Endothelial cell of umbilical vein (primary cell): ENCODE results near the gene NUP35. TPM values are rescaled to one million over a fixed set of nuclear protein-coding genes. Genes with fewer than 3 reads are reported as not detected.

Source experiments
- BruUV-seq: library from RNA; stranded (reverse); fragments of 400-500 nt; replicated peaks from 2 replicates; lab custom pipeline; 2021; lab: Mats Ljungman, UMichigan
- CTCF ChIA-PET: fragments of 300-600, 350-600 bp; sonication (Branson Sonifier 250); formaldehyde crosslinking; loops from one replicate; lab custom pipeline; 2021; ENCODE audit warnings: antibody characterized with exemption, inconsistent platforms; lab: Charles Lee
- POLR2A ChIA-PET: fragments of 300-600, 350-600 bp; sonication (Branson Sonifier 250); formaldehyde crosslinking; loops from one replicate; lab custom pipeline; 2021; ENCODE audit warnings: antibody characterized with exemption, inconsistent platforms; lab: Charles Lee
- DNase-seq: peaks from one replicate; pipeline ENCODE4 v3.0.0-alpha.2; 2011; ENCODE audit warnings: low read depth, low spot score
- FAIRE-seq: peaks from 2 replicates; lab custom pipeline; 2011; peaks lifted over from hg19 to GRCh38; lab: Jason Lieb, UNC
- H2AFZ ChIP-seq: 2 replicates; pipeline ENCODE4 v1.6.0; 2012; ENCODE audit warnings: low read depth, low read length, control low read depth, inconsistent platforms
- H3K27ac ChIP-seq: 2 replicates; pipeline ENCODE4 v1.5.1; 2011; ENCODE audit warnings: low read depth, mild to moderate bottlenecking, control low read depth, low read length, moderate library complexity; ENCODE audit not compliant: insufficient read depth
- H3K27me3 ChIP-seq, 2 experiments: 2 replicates each; pipeline versions ENCODE4 v1.6.0 to v1.6.1; 2011; ENCODE audit warnings: low read length in 2 of 2, mixed read lengths in 1 of 2; ENCODE audit not compliant: control insufficient read depth in 2 of 2, insufficient read depth in 2 of 2
- H3K36me3 ChIP-seq, 2 experiments: 2 replicates in 1 of 2; 3 replicates in 1 of 2; pipeline ENCODE4 v1.5.1; 2011; ENCODE audit warnings: low read length in 2 of 2, mild to moderate bottlenecking in 1 of 2, moderate library complexity in 1 of 2; ENCODE audit not compliant: control insufficient read depth in 2 of 2, insufficient read depth in 2 of 2; ENCODE audit errors: extremely low read depth in 1 of 2
- H3K4me1 ChIP-seq: 3 replicates; pipeline ENCODE4 v1.5.1; 2011; ENCODE audit warnings: mild to moderate bottlenecking, low read length; ENCODE audit not compliant: control insufficient read depth, insufficient read depth; ENCODE audit errors: extremely low read depth
- H3K4me2 ChIP-seq: 2 replicates; pipeline ENCODE4 v1.6.1; 2011; ENCODE audit warnings: low read length, control low read depth, mixed read lengths; ENCODE audit not compliant: insufficient read depth
- H3K4me3 ChIP-seq, 3 experiments: fragments of 200-600 bp in 1 of 3; sonication (generic), shearing (Covaris generic) in 1 of 3; replicated peaks in 1 of 3; 2 replicates each; pipeline ENCODE4 v1.5.1; 2011 to 2016; ENCODE audit warnings: control low read depth in 3 of 3, low read length in 3 of 3, mild to moderate bottlenecking in 2 of 3, inconsistent platforms in 1 of 3, low read depth in 1 of 3, moderate library complexity in 1 of 3; ENCODE audit not compliant: insufficient read depth in 1 of 3
- H3K79me2 ChIP-seq: 2 replicates; pipeline ENCODE4 v1.6.0; 2012; ENCODE audit warnings: low read length, inconsistent platforms; ENCODE audit not compliant: control insufficient read depth, insufficient read depth
- H3K9ac ChIP-seq: replicated peaks from 2 replicates; pipeline ENCODE3; 2011; ENCODE audit warnings: low read length, control low read depth; ENCODE audit not compliant: insufficient read depth; ENCODE audit errors: extremely low read depth
- H3K9me1 ChIP-seq: replicated peaks from 3 replicates; pipeline ENCODE4 v1.6.0; 2011; ENCODE audit warnings: mild to moderate bottlenecking, low read length; ENCODE audit not compliant: control insufficient read depth, insufficient read depth; ENCODE audit errors: extremely low read depth
- H3K9me3 ChIP-seq: replicated peaks from 2 replicates; pipeline ENCODE4 v1.5.1; 2012; ENCODE audit warnings: low read length, inconsistent platforms; ENCODE audit not compliant: control insufficient read depth, insufficient read depth
- H4K20me1 ChIP-seq: replicated peaks from 2 replicates; pipeline ENCODE3; 2011; ENCODE audit warnings: mild to moderate bottlenecking, low read length; ENCODE audit not compliant: control insufficient read depth, insufficient read depth; ENCODE audit errors: extremely low read depth
- CTCF ChIP-seq, 2 donors: IDR thresholded peaks; 1 replicate in 1 of 2; 2 replicates in 1 of 2; pipeline ENCODE4 v1.5.1; 2011; ENCODE audit warnings: low read length in 2 of 2, mild to moderate bottlenecking in 2 of 2, moderate library complexity in 2 of 2, control low read depth in 1 of 2, inconsistent platforms in 1 of 2, low read depth in 1 of 2; ENCODE audit not compliant: insufficient read depth in 1 of 2; ENCODE audit errors: extremely low read depth in 1 of 2
- EZH2 ChIP-seq: IDR thresholded peaks from 2 replicates; pipeline ENCODE4 v1.6.1; 2012; ENCODE audit warnings: borderline replicate concordance, low read depth, mild to moderate bottlenecking, moderate library complexity, low read length, inconsistent platforms; ENCODE audit not compliant: severe bottlenecking
- FOS ChIP-seq: IDR thresholded peaks from 2 replicates; pipeline ENCODE4 v1.6.1; 2011; ENCODE audit warnings: mild to moderate bottlenecking, low read length, moderate library complexity, borderline replicate concordance; ENCODE audit not compliant: insufficient read depth
- GATA2 ChIP-seq: IDR thresholded peaks from 2 replicates; pipeline ENCODE4 v1.7.0; 2011; ENCODE audit warnings: low read depth, mild to moderate bottlenecking, moderate library complexity, mixed read lengths, low read length; ENCODE audit not compliant: insufficient read length, insufficient read depth
- JUN ChIP-seq: IDR thresholded peaks from 2 replicates; pipeline ENCODE4 v1.6.1; 2011; ENCODE audit warnings: borderline replicate concordance, low read depth; ENCODE audit not compliant: insufficient read length, insufficient read depth
- MAX ChIP-seq: IDR thresholded peaks from 2 replicates; pipeline ENCODE4 v1.6.1; 2011; ENCODE audit not compliant: insufficient read depth, insufficient read length
- MYC ChIP-seq: IDR thresholded peaks from one replicate; pipeline ENCODE4 v1.6.1; 2011; ENCODE audit warnings: mild to moderate bottlenecking, low read depth, low read length
- POLR2A ChIP-seq: IDR thresholded peaks from 2 replicates; pipeline ENCODE4 v1.6.1; 2012; ENCODE audit warnings: low read depth, mild to moderate bottlenecking, control low read depth, low read length
- POLR2AphosphoS5 ChIP-seq: IDR thresholded peaks from 2 replicates; pipeline ENCODE4 v1.6.1; 2012; ENCODE audit warnings: low read depth, mild to moderate bottlenecking, control low read depth, low read length, moderate library complexity; ENCODE audit not compliant: insufficient read depth
- dilution Hi-C: fragments of 300-500 bp; cut with MboI; formaldehyde crosslinking; loops from one replicate; pipeline ENCODE4 v1.15.0; 2019; ENCODE audit warnings: low sequenced_read_pairs; ENCODE audit not compliant: extremely low pct_ligation_motif_present
- intact Hi-C: fragments of 100-400 bp; cut with micrococcal nuclease; formaldehyde crosslinking; loops from one replicate; pipeline ENCODE4 v1.10.0; 2022
- polyA plus RNA-seq, 4 experiments: library from polyadenylated mRNA; depleted of rRNA in 3 of 4; stranded (reverse) in 3 of 4; unstranded in 1 of 4; fragments of >200 nt; gene quantifications; 2 replicates each; pipeline versions ENCODE4 v1.2.1 to v1.2.3, GENCODE V29; 2011 to 2012; ENCODE audit warnings: missing spikeins in 1 of 4
- total RNA-seq: library from RNA; stranded (reverse); gene quantifications from 2 replicates; pipeline ENCODE4 v1.2.3, GENCODE V29; 2021

Gene NUP35
- total and polyA plus RNA-seq, 2 donors (not counting 3 experiments of a cell fraction or from before 2014, with no cell fraction given): 8.4 to 22.1 TPM

GRCh38 chr2:183157131-183157530 lies 32.9 kb downstream of the NUP35 start:
- no peak overlapping the region for H2AFZ ChIP-seq
- intact Hi-C loops (no loop called here), dilution Hi-C loops (no loop called here)
- no peaks in the 10 kb centered on the region for H3K4me1 ChIP-seq
- TF ChIP-seq FOS (no peak), POLR2AphosphoS5 (no peak), MYC (no peak), JUN (no peak), EZH2 (no peak), POLR2A (no peak), MAX (no peak), GATA2 (no peak), CTCF (IDR thresholded peaks at IDR 0.05; ENCODE audit: extremely low read depth in 1 of 2, insufficient read depth in 1 of 2, low read depth in 1 of 2, low read length in 2 of 2) (no peak)
- no peaks in the 10 kb centered on the region for H3K27me3 ChIP-seq
- no peaks in the 10 kb centered on the region for H3K9me1 ChIP-seq
- FAIRE-seq (no peak), DNase-seq (no peak)
- H3K4me2 ChIP-seq: no peak overlapping the region
- H3K36me3 ChIP-seq: no peaks in the 10 kb centered on the region
- no peaks in the 10 kb centered on the region for H3K79me2 ChIP-seq
- ChIA-PET CTCF (no interaction called here), POLR2A (no interaction called here)
- no peak overlapping the region for H3K9ac ChIP-seq
- H3K4me3 ChIP-seq: no peak overlapping the region
- H3K9me3 ChIP-seq: no peaks in the 10 kb centered on the region
- no peak overlapping the region for H3K27ac ChIP-seq
- no TSS peak for BruUV-seq
- no peaks in the 10 kb centered on the region for H4K20me1 ChIP-seq
